GM21723 (cell line): ENCODE measurements around the gene GRIA4.

Experiments
- ATAC-seq: cut with Tn5 transposase; IDR thresholded peaks from one replicate; pipeline ENCODE4 v1.9.1; 2021; ENCODE audit warnings: mild to moderate bottlenecking, moderate library complexity; ENCODE audit not compliant: unreplicated experiment

The GRIA4 gene

DNA sequence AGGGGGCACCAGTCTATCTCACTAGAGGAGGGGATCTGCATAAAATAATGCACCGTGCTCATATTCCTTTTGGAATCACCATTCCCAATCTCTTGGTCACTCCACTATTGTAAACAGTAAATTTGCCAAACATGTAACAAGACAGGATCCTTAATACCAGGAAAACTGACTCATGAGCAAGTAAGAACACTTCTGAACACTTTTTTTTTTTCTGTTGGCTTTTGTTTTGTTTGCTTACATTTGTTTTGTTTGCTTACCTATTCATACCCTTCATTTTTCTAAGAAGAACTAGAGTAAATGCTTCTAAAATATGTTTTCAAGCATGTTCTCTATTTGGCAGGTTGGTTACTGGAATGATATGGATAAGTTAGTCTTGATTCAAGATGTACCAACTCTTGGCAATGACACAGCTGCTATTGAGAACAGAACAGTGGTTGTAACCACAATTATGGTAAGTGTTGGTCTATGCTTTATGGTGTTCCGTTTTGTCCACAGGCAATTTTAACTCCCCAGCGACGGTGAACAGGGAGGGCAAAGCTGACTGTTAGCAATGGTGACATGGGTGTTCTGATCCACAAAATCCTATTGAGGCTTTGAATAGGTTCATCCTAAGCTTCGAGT lies 300.3 kb downstream of the GRIA4 start:
- ATAC-seq: no peak

DNA sequence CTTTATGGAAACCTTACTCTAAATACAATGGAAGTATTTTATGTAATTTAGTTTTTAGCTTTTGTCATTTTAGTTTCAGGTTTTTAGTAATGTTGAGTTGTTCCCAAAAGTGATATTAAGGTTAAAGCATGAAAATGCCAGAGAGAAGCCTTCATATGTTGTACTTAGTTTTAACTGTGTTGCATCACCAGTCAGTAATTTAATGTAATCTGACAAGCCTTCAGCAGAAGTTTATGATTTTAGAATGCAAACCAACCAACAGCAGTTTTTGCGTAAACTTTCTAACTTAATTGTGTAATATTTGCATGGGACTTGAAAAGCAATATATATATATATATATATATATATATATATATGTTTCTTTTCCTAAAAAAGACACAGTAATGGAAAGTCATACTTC lies 301.6 kb downstream of the GRIA4 start:
- no peak for ATAC-seq

DNA sequence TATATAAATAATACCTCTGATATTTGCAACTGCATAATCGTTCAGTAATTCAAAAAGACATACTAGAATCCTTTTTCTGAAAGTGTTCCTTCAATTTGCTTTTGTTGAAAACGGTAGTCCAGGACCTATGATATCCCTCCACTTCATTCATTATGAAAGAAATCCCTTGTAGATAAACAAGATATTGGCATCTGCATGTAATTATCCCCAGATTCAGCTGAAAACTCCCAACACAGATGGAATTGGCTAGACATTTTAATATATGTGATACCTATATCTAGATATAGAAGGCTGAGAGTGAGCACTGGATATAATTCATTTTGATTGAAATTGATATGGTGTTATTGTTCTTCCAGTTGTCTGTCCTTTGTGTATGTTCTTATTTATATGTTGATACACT lies 302.8 kb downstream of the GRIA4 start:
- ATAC-seq: no peak

DNA sequence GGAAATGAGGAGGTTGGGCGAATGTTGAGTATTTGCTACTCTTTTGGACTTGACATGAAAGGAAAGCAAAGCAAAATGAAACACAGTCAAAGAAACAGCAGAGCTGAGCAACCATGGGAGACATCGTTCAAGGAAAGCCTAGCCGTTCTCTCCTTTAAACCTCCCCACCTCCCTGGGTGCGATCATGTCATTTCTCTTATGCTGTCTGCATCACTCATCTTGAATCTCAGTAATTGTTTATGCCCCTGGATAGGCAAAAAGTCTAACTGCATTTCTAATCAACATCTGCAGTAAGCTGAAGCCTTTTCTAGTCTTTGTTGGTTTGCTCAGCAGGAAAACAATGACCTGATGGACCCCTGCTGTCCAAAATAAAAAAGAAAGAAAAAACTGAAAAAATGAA lies 305.1 kb downstream of the GRIA4 start:
- ATAC-seq: no peak

DNA sequence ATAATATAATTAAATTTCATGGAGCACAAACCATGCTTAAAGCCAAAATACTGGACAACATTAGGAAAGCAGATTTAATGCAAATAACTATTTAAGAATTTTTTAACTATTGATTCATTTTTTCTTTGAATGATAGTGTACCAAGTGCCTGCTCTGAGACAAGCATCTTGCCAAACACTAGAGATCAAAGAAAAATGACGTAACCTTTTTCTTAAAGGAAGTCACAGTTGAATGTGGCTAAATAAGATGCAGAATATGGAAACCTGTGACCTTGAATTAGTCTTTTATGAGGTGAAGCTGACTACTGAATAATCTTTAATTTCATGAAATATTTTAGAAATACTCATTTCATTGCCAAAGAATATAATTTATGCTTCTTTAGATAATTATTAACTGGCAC lies 308.2 kb downstream of the GRIA4 start:
- ATAC-seq: no peak

DNA sequence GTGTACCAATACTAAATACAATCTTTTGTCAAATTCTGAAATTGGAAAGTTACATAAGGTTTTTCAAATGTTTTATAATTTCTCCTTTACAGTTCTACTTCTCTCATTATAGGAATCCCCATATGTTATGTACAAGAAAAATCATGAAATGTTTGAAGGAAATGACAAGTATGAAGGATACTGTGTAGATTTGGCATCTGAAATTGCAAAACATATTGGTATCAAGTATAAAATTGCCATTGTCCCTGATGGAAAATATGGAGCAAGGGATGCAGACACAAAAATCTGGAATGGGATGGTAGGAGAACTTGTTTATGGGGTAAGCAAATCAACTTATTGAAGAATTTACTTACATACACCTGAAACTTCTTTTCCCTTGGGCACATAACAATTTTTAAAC lies 308.7 kb downstream of the GRIA4 start:
- ATAC-seq: no peak

DNA sequence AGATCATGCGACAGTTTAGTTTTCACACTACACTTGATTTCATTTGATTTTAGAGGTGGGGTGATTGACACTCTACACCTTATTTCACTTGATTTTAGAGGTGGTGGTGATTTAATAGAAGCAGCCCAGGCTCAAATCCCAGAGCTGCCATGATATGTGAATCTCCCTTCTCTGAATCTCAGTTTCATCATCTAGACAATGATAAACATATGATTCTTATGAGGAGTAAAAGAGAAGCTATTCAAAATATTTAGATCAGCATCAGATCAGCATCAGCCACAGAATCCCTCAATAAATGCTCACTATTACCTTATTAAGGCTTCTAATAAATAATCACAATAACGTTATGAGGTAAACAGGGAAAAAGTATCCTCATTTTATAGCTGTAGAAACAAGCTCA lies 313.4 kb downstream of the GRIA4 start:
- no peak for ATAC-seq

DNA sequence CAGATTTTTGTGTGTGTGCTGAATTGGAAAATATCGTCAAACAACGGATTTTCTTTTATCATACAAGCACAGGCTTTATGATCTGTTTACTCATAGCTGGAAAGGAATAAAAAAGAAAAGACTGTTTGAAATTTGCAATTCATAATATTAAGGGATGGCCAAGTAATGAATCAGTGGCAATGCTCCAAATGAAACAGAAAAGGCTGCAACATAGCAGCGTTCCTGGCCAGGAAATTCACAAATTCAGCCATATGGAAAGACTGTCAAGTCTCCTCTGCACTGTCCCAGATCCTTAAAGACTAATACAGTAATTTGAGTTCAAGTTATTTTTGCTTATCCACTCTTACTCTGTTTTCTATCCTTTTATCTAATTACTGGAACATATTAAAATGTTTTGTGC lies 313.9 kb downstream of the GRIA4 start:
- ATAC-seq: no peak

DNA sequence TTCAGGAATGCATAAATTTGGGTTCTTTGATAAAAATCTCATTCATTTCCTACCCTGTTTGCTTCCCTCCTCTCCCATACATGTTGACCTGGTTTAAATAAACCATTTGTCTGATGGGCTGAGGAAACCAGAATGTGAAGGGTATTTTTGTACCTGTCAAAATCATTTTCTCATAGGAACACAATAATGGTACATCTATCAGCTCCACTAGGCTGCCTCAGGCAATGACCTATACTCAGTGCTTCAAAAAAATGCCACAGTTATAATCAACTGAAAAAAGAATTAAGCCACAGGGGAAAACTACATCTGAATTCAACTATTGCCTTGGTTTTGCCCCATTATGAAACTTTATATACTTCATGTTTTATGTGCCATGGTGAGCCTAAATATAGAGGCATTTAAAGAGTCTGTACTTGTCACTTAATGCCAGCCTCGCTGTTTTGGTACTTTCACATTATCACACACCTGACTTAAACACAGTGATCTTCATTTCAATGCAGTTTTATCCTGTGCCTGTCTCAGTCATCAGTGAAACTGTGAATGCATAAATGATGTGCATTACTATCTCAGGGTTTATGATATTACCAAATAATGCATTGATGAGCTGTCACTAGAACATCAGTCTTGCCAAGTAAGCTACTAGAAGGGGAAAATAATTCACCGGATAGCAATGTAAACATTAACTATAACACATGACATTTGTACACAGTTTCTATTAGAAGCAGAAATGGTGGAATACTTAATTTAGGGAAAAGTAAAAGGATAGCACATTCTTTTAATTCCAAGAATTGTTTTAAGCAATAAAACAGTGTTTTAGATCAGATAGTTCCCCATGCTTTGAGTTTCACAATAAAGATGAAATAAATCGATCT lies 319.4 kb downstream of the GRIA4 start:
- no peak for ATAC-seq

DNA sequence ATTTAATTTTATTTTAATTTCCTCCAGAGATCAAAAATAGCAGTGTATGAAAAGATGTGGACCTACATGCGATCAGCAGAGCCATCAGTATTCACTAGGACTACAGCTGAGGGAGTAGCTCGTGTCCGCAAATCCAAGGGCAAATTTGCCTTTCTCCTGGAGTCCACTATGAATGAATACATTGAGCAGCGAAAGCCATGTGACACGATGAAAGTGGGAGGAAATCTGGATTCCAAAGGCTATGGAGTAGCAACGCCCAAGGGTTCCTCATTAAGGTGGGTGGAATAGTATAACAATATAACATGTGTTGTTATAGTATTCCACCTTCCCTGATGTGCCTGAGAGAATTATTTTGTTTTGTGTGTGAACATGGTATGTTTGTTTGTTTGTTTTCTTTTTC lies 323.8 kb downstream of the GRIA4 start:
- no peak for ATAC-seq

DNA sequence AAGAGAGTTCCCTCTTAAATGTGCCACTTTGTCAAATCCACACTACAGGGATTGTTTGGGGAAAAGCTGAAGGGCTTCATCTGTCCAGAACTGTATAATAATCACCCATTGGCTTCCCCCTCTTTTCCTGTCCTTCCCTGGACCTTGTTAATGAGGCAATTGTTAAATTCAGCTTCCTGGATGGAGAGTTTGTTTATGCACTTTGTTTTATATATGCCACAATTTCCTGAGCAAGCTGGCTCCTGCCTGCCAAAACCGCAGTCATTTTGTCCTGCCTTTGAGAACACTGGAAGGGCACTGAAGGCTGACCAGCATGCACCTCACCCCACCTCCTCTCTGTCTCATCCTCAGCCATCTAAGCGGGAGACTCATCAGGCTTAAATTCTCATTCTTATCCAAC lies 325.9 kb downstream of the GRIA4 start:
- ATAC-seq: no peak

DNA sequence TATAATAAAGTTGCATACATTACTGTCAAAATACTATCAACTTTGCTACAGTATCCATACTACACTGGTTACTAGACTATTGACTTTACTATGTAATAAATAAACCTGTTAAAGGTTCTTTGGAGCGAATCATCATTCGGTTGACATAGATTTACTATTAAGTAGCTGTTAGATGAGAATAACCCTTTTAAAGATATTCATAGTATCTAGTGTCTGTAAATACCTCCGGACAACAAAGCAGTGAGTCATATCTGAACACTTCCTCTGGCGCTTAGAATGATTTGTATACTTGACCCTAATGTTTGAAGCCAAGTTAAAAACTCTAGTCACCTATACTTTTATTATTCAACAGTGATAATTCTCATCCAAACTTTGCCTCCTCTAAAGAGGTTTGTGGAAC lies 327.5 kb downstream of the GRIA4 start:
- no peak for ATAC-seq

DNA sequence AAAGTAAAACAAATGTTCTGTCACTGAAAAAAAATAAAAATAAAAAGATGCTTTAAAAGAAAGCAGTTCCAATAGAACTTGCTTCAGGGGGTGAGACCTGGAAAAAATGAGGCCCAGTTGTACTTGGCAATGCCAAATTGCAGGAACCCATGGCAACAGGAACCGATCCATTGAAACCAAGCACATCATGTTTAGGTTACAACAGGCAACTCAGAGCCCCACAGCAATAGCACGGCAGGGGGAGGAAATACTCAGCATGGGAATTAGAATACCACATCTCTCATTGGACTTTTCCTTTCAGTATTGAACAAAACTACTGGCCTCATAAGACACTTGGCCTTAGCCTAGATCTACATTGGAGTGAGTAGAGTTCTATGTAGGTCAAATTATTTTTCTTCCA lies 327.9 kb downstream of the GRIA4 start:
- ATAC-seq: no peak

DNA sequence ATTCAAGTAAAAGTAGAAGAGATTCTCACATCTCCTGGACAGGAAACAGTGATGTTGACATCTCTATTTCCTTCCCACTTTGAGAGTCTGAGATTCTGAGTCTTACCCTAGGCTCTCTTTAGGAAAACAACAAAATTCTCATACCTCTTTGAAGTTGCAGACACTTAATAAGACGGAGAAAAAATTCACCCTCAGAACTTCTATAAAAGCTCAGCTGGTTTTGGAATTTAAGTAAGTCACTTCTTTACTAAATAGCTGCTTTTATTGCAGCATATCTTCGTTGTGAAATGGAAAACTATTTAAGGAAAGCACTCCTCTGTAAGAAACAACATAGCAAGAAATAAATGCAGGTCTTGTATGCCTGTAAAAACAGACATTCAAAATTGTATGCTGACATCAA lies 333.0 kb downstream of the GRIA4 start:
- ATAC-seq: no peak

DNA sequence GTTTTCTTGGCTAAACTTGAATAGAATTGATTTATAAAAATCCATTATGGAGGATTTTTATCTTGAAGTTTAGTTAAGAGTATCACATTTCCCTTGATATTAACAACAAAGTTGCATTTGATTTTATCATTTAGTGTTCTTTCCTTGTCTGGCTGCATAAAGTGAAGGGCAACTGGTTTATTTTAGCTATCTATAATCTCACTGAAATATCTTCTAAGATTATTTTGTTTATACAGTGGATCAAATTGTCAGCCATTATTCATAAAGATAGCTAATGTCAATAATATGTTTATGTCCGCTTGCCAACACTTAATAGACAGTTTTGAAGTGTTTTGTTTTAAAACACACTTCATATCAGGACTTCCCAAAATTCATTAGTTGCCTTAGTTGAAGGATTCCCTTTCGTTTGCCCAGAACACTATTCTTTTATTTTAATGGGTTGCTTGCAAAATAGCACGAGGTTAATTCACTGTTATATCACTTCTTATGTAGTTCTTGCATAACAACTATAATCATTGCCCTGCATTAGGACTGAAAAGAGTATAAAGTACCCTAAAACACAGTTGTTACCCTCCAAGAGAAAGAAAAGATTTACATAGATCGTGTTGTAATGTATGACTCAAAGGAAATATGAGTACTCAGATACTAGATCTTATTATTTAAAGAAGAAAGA lies 339.2 kb downstream of the GRIA4 start:
- ATAC-seq: no peak

DNA sequence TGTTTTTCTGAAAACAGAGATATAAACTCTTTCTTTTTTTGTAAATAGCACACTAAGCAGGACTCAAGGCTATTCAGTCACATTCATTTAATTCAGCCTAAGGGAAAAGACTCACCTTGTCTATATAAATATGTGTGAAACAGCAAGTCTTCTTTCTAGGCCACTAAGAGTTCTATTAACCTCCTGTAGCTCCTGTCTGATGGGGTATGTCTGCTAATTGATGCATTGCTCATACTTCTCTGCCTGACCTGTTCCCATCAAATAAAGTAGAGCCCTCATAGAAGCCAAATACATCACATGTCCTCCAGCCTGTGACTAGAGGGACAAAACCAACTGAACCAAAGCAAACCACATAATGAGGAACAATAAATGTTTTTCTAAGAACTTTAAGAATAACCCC lies 344.0 kb downstream of the GRIA4 start:
- no peak for ATAC-seq

DNA sequence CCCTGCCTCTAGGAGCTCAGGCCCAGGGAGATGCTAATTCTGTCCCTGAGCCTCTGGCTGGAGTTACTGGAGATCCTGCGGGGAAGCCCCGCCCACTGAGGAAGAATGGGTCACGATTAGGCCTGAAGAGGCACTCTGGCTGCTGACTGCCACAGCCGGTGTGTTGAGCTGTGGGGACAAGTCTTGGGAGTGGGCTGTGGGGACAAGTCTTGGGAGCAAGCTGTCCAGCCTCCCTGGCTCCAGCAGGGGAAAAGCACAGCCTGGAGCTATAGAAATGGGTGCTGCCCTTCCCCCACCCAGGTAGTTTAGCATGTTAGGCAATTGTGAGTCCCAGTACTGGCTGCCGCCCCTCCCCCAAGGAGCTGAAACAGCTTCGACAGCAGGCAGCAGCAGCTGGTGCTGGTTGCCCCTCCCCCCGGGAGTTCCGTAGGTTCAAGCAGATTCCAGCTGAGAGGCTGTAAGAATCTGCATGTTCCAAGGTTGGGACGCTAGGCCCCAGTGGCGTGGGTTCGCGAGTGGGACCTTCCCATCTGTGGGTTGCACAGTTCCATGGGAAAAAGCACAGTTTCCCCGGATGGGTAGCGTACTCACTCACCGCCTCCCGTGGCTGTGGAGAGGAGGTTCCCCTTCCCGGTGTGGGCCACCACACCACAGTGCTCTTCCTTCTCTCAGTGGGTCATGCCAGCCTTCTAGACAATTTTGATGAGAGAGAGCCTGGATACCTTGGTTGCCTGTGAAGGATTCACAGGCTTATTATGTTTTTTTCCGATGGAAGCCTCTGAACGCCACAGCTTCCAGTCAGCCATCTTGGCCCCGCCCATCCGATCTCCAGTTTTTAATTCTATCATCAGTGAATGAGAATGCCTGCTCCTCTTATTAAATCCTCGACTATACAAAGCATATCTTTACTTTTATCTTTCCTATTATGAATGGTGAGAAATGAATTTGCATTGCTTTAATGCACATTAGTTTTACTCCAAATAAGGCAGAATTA lies 350.7 kb downstream of the GRIA4 start:
- no peak for ATAC-seq

DNA sequence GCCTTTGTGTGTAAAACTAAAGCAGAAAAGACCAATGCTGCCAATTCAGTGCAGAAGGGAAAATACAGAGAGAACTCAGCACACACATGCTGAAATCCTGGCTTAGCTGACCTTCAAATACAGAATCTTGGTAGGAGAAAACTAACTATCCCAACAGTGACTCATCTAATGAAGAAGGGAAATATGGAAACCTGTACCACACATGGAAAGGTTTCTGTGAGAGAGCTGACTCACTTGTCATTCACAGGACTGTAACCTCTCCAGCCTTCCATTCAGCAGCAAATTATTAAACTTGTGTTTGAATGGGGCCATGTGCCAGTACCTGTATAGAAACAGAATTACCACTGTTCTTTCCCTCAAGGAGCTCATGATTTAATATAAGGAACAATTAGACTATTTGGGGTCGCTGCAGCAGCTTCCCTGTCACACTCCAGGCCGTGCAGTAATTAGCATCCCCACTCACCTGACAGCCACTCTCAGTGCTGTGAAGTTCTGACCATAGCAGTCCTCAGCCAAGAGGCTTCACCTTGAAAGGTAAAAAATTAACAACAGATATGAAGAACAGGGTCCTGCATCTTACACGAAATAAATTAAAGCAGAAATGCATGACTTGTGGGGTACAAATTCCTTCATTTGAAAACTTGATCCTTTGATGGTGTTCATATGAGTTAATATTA lies 358.3 kb downstream of the GRIA4 start:
- ATAC-seq: no peak

DNA sequence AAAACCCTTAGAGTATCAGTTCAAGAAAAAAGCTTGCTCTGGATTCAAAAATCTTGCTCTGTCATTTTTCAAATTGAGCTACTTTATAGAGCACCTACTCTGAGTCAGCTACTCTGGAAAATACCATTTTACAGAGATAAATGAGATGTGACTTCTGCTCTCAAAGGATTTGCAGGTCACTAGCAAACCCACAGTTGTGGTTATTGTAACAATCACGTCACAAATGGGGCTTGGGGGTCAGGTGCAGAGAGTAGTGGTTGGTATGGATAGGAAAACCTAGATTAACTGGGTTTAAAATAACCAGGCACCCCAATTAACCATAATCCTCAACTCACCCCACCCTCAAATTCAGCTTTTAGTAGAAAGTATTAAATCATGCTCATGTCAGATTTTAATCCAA lies 359.9 kb downstream of the GRIA4 start:
- ATAC-seq: no peak

DNA sequence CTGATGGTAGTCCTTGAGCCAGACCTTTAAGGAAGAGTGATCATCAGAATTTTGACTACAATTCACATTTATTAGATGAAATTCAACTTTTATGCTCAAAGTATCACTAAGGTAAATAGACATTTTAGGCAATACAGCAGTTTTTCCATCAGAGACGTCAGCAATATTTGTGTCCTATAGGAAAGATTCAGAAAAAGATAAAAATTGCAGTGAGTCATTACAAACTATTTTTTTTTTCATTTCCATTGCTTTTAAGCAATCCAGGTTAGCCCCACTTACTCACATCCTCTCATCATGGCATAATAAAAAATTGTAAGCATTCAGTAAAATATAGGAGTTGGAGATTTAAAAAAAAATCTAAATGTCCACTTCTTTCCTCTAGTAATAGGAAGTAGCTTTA lies 365.3 kb downstream of the GRIA4 start:
- ATAC-seq: no peak
